ENCODE results near the gene PRM1.
"Not testable (repeated sequence)": the region's sequence is repeated elsewhere in the genome, so short reads cannot be mapped to it uniquely, and the experiment has no call there.

PRM1 gene

GRCh38 chr16:11296351-11296705 lies 15.2 kb upstream of the PRM1 start:
- no peaks in the 10 kb centered on the region for H3K9me3 ChIP-seq (ENCODE audit: control insufficient read depth, insufficient read depth, low read length)
- H3K9ac ChIP-seq (ENCODE audit: low read depth, low read length) = no peak overlapping the region
- H3K4me1 ChIP-seq (ENCODE audit: insufficient read depth, low read length) = peaks cover 15% of the 10 kb centered on the region
- H3K36me3 ChIP-seq (ENCODE audit: insufficient read depth, low read length) = no peaks in the 10 kb centered on the region

GRCh38 chr16:11295672-11296071 lies 14.5 kb upstream of the PRM1 start:
- Histone ChIP-seq H3K4me1 (ENCODE audit: insufficient read depth, low read length) (peaks cover 21% of the 10 kb centered on the region), H3K9me3 (ENCODE audit: control insufficient read depth, insufficient read depth, low read length) (no peaks in the 10 kb centered on the region), H3K9ac (ENCODE audit: low read depth, low read length) (no peak overlapping the region), H3K36me3 (ENCODE audit: insufficient read depth, low read length) (no peaks in the 10 kb centered on the region)

- H3K9ac ChIP-seq (ENCODE audit: low read depth, low read length) = no peak overlapping the region
- no peaks in the 10 kb centered on the region for H3K9me3 ChIP-seq (ENCODE audit: control insufficient read depth, insufficient read depth, low read length)
- peaks cover 14% of the 10 kb centered on the region for H3K4me1 ChIP-seq (ENCODE audit: insufficient read depth, low read length)
These were observed 11.1 kb upstream of the PRM1 start for GRCh38 chr16:11292076-11292748.

GRCh38 chr16:11291091-11291703 lies 10.1 kb upstream of the PRM1 start:
- peaks cover 8% of the 10 kb centered on the region; the same call in 1 of the 2 replicates for H3K4me1 ChIP-seq (ENCODE audit: insufficient read depth, low read length)
- no peaks in the 10 kb centered on the region for H3K9me3 ChIP-seq (ENCODE audit: control insufficient read depth, insufficient read depth, low read length)
- no peaks in the 10 kb centered on the region for H3K36me3 ChIP-seq (ENCODE audit: insufficient read depth, low read length)
- no peak overlapping the region for H3K9ac ChIP-seq (ENCODE audit: low read depth, low read length)

More at GRCh38 chr16:11292076-11292748, 11.1 kb upstream of the PRM1 start:
- no peaks in the 10 kb centered on the region for H3K36me3 ChIP-seq (ENCODE audit: insufficient read depth, low read length)

- Histone ChIP-seq H3K9ac (ENCODE audit: low read depth, low read length) (no peak overlapping the region), H3K4me1 (ENCODE audit: insufficient read depth, low read length) (peaks cover 8% of the 10 kb centered on the region; the same call in 1 of the 2 replicates), H3K36me3 (ENCODE audit: insufficient read depth, low read length) (no peaks in the 10 kb centered on the region)
These were observed 9.2 kb upstream of the PRM1 start for GRCh38 chr16:11290102-11290893.

GRCh38 chr16:11289696-11290095 lies 8.6 kb upstream of the PRM1 start:
- H3K9me3 ChIP-seq (ENCODE audit: control insufficient read depth, insufficient read depth, low read length); H3K9ac ChIP-seq (ENCODE audit: low read depth, low read length); H3K4me1 ChIP-seq (ENCODE audit: insufficient read depth, low read length); H3K36me3 ChIP-seq (ENCODE audit: insufficient read depth, low read length): not testable (repeated sequence)

More at GRCh38 chr16:11290102-11290893, 9.2 kb upstream of the PRM1 start:
- H3K9me3 ChIP-seq (ENCODE audit: control insufficient read depth, insufficient read depth, low read length) = no peaks in the 10 kb centered on the region

GRCh38 chr16:11289202-11289601 lies 8.1 kb upstream of the PRM1 start:
- no peaks in the 10 kb centered on the region for H3K36me3 ChIP-seq (ENCODE audit: insufficient read depth, low read length)
- H3K9me3 ChIP-seq (ENCODE audit: control insufficient read depth, insufficient read depth, low read length) = no peaks in the 10 kb centered on the region
- H3K4me1 ChIP-seq (ENCODE audit: insufficient read depth, low read length) = peaks cover 8% of the 10 kb centered on the region; the same call in 1 of the 2 replicates
- H3K9ac ChIP-seq (ENCODE audit: low read depth, low read length) = no peak overlapping the region

GRCh38 chr16:11285842-11286241 lies 4.7 kb upstream of the PRM1 start:
- peaks cover 6% of the 10 kb centered on the region; the same call in 1 of the 2 replicates for H3K4me1 ChIP-seq (ENCODE audit: insufficient read depth, low read length)
- no peaks in the 10 kb centered on the region for H3K9me3 ChIP-seq (ENCODE audit: control insufficient read depth, insufficient read depth, low read length)
- H3K9ac ChIP-seq (ENCODE audit: low read depth, low read length) = no peak overlapping the region
- no peaks in the 10 kb centered on the region for H3K36me3 ChIP-seq (ENCODE audit: insufficient read depth, low read length)

GRCh38 chr16:11283820-11284248 lies 2.7 kb upstream of the PRM1 start:
- H3K36me3 ChIP-seq (ENCODE audit: insufficient read depth, low read length) = no peaks in the 10 kb centered on the region
- H3K9ac ChIP-seq (ENCODE audit: low read depth, low read length) = no peak overlapping the region
- peaks cover 3% of the 10 kb centered on the region; the same call in 1 of the 2 replicates for H3K4me1 ChIP-seq (ENCODE audit: insufficient read depth, low read length)
- no peaks in the 10 kb centered on the region for H3K9me3 ChIP-seq (ENCODE audit: control insufficient read depth, insufficient read depth, low read length)

GRCh38 chr16:11278681-11279628 lies 2.2 kb downstream of the PRM1 start:
- peaks cover 5% of the 10 kb centered on the region; the same call in 1 of the 2 replicates for H3K4me1 ChIP-seq (ENCODE audit: insufficient read depth, low read length)
- no peaks in the 10 kb centered on the region for H3K36me3 ChIP-seq (ENCODE audit: insufficient read depth, low read length)
- no peaks in the 10 kb centered on the region for H3K9me3 ChIP-seq (ENCODE audit: control insufficient read depth, insufficient read depth, low read length)
- no peak overlapping the region for H3K9ac ChIP-seq (ENCODE audit: low read depth, low read length)

- Histone ChIP-seq H3K36me3 (ENCODE audit: insufficient read depth, low read length) (no peaks in the 10 kb centered on the region), H3K4me1 (ENCODE audit: insufficient read depth, low read length) (peaks cover 8% of the 10 kb centered on the region; the same call in 1 of the 2 replicates), H3K9me3 (ENCODE audit: control insufficient read depth, insufficient read depth, low read length) (no peaks in the 10 kb centered on the region), H3K9ac (ENCODE audit: low read depth, low read length) (no peak overlapping the region)
These were observed 3.4 kb downstream of the PRM1 start for GRCh38 chr16:11277607-11278337.

- no peaks in the 10 kb centered on the region for H3K9me3 ChIP-seq (ENCODE audit: control insufficient read depth, insufficient read depth, low read length)
- H3K4me1 ChIP-seq (ENCODE audit: insufficient read depth, low read length) = peaks cover 8% of the 10 kb centered on the region; the same call in 1 of the 2 replicates
- no peak overlapping the region for H3K9ac ChIP-seq (ENCODE audit: low read depth, low read length)
- H3K36me3 ChIP-seq (ENCODE audit: insufficient read depth, low read length) = no peaks in the 10 kb centered on the region
These were observed 4.1 kb downstream of the PRM1 start for GRCh38 chr16:11276896-11277593.
